HG02981 (cell line): ENCODE data around the gene CCNT2.
"Not testable (repeated sequence)": the region's sequence is repeated elsewhere in the genome, so short reads cannot be mapped to it uniquely, and the experiment has no call there.

ENCODE experiments used
- ATAC-seq: cut with Tn5 transposase; IDR thresholded peaks from one replicate; pipeline ENCODE4 v1.9.1; 2021; ENCODE audit warnings: mild to moderate bottlenecking, moderate library complexity; ENCODE audit not compliant: unreplicated experiment

CCNT2 gene

DNA sequence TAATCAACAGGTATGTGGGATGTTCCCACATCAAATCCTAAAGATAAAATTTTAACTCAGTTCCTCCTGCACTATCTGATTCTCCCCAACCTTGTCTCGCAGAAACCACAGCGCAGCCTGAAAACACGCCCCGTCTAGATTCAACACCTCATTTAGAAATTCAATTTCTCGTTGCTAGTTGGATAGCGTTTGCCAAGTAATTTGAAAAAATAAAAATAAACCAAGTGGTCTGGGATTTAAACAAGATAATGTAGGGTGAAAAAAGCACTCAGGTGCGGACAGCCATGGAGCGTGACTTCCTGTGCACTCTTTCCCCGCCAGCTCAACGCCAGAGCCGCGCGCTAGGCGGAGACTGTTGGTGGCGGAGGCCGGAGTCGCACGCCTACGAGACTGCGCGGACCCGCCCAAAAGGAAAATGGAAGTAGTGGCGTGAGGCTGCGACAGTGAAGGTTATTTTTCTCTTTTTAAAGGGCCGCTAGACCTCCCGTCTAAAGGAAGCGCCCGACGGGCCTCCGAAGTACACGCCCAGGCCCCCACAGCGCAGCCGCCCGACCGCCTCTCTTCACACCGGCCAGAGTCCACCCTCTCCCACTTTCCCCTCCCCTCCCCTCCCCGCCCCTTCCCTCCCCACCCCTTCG, 615 bp upstream of the CCNT2 start:
- ATAC-seq = peak; percentile 75

DNA sequence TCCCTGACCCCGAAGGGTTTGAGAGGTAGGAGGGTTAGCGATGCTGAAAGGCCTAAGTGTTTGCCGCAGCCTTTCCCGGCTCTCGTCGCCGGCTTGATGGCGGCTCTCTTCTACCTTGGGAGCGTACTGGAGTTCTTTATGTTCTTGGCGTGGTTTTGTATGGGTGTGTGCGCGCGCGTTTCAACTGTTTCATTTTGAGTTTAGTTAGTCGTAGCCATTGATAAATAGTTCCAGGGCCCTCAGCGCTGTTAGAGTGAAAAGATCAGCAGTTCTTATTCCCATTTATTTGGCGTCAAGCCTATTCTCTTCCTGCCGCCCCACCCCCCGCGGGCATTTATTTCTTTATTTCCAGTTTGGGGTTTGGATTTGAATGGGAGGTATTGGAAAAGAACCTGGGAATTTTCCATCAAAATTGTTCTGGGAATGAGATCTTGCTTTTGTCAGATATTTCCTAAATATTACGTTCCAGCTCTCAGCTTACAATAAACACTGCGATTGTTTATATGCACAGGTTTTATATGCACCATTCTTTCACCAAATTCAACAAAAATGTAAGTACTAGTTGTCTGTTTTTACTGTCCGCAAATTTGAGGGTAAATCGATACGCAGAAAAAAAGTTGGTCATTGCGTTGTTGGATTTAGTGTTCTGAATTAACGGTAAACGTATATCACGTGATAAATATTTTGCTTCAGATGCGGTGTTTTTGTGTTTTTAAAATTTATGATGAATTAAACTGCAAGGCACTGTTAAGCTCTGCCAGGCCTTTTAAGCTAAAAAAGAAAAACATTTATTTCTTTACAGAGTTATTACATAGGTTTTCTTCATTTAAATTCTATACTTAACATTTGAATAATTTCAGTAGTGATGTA, 954 bp downstream of the CCNT2 start:
- ATAC-seq = no peak

DNA sequence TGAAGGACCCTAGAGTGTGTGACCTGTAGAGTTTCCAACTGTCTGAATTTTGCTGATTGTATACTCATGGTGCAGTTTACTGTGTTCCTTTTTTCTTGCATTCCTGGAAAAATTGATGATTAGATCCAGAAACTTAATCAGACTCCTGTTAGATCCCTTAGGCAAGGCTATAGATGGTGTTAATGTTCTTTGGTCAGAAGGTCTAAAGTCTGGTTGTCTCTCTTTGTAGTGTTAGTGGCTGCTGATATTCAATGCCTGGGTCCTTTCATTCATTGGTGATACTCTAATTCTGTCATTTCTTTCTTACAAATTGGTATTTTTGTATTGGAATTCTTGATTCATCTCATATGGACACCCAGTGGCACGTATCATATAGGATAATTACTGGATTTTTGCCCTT, 6.3 kb downstream of the CCNT2 start:
- no peak for ATAC-seq

DNA sequence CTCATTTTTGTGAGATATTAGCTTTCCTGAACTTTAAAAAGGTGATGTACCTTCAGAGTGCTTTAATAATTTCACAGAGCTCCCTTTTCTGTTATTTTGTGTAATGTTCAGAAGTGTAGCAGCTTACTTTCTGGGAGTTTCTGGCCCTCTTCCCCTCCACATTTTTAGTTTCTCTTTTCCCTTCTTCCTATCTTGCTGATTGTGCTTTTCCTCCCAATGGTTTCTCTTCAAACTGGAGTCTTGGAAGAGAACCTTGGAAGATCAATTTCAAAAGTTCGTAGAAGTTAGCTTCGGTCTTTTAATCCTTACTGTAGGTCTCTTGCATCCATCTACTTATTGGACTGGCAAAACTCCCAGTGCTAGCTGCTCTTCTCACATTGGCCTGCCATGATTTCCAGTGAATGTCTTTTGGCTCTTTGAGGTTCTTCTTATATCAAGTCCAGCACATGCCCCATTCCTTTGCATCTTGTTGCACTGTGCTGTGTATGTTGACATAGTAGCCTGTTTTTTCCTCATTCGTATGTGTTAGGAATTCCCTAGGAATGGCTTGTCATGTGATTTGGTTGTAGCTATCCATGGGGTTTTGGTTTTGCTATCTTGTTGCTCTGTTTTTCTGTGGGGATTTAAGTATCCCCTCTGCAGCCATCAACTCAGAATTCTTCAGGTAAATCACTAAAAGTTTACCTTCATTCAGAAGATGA, 7.8 kb downstream of the CCNT2 start:
- no peak for ATAC-seq

DNA sequence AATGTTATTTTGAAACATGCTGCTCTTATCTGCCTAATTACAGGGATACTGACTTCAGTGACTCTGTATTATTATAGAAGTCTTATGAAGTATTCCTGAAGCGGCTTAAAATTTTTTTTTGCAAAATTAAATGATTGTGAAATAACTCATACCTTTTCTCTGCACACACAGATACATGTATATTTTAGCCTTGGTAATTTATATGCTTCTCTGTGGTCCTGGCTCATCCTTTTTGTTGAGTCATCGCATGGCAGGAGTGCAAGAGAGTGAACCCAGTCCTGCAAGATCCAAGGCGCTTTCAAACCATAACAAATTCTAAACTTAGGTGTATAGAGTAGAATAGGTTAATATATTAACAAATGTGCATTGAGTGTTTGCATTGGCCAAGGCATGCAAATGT, 8.6 kb downstream of the CCNT2 start:
- ATAC-seq = no peak

DNA sequence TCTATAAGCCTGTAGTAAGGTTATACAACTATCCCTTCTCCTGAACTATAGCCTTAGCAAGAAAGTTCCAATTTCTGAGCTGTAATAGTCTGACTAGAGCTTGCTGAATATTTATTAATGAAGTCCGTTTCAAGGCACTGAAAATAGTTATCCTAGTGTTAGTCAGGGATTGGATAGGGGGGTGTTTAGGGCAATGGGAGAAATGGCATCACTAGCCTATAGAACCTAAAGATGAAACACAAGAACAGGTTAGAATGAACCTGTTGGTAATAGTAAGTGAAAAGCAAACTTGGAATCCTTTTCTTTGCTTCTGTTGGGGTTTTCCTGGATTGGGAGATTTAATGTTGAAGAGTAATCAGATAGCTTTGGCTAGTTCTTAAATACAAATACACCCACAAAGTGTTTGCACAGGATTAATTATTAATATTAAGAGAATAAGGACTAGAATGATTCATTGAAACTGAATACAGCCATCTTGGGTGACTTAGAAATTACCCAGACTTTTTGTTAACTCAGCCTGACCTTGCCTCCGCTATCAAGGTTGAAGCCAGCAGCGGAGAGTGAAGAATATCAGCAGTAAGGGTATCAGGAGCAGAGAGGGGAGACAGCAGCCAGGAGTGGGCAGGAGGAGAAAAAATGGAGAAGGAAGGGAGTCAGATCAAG, 14.4 kb downstream of the CCNT2 start:
- no peak for ATAC-seq

DNA sequence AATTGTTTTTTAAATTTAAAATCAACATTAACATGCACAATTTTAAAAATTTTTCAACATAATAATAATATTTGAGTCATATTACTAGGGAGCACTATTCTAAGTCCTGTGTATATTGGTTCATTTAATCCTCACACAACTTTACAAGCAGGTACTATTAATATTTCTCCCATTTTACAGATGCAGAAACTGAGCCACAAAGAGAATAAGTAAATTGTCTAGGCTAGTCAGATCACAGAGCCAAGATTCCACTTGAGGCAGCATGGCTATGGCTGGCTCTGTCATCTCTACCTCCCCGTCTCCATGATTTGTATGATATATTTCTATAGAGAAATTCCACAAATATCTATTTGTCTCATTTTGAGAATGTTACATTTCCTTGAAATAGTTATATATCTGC, 15.1 kb downstream of the CCNT2 start:
- ATAC-seq = no peak

DNA sequence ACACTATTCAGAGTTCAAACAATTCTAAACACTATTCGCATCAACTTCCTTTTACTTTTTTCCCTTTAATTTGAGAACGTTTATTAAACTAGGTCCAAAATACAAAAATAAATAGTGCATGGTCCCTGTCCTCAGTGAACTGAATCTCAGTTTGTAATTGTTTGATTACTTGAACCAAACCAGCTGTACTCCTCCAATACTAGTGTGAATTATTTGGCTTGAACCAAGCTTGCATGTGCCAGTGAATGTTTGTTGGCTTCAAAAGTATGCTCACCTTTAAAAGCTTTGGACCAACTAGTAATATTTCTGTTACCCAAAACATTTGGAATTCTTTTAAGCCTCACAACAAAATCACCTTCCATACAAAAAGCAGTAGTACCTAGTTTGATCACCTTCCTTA, 15.5 kb downstream of the CCNT2 start:
- no peak for ATAC-seq

DNA sequence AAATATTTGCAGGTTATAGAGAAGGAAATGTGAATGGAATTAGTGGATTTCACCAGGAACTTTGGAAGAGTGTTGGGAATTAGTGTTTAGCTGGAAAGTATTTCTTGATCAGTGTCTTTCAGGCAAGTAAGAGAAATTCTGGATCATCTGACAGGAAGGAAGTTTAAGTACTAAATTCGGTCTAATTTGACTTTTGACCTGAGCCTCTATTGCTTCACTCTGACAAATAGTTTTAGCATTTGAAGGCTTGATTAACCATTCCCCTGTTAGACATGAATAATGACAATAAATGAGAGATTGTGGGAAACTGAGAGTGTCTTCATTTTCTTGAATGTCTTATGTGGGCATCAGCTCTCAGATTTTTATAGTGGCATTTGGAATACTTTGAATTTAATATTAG, 16.0 kb downstream of the CCNT2 start:
- ATAC-seq = no peak

DNA sequence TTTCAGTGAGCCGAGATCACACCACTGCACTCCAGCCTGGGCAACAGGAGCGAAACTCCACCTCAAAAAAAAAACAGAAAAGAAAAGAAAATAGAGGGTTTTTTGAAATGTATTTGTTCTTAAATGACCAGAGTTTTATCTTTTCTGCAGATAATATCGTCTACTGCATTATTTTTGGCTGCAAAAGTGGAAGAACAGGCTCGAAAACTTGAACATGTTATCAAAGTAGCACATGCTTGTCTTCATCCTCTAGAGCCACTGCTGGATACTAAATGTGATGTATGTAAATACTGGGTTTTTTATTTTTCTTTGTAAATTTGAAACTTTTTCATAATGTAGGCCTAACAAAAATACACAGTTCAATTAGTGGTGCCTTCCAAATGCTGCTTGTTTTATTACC, 18.1 kb downstream of the CCNT2 start:
- no peak for ATAC-seq

DNA sequence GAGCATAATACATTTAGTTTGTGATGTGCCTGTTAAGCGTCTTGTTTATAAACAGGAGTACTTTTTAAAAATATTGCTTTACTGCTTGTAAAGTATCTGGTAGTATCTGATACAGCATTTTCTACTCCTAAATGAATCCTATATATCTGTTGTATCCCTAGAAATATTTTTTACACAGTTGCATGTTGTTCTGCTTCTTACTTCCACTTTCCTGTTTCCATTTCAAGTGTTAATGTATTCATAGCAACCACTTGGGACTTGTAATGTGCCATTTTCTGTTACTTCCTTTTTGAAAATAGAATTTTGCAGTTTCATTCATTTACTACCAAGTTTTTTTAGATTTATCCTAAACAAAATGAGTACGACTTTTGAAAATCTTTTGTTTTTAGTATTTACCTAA, 24.9 kb downstream of the CCNT2 start:
- ATAC-seq = peak; percentile 84

DNA sequence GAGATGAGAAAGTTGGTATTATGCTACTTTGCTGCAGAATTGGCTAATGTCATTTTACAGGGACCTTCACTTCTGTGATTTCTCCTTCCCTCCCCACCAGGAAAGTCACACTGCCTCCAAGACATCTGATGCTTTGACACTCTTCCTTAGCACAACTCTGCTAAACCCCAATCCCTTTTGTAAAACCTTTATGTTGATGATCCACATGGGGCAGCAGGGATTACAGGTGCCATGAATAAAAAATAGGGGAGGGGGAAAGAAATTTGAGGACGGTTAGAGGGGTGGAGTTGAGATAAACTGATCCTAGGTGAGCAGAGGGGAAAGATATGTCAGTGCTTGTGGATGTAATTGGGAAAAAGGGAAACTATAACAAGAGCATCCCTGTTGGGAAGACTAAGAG, 26.4 kb downstream of the CCNT2 start:
- no peak for ATAC-seq

DNA sequence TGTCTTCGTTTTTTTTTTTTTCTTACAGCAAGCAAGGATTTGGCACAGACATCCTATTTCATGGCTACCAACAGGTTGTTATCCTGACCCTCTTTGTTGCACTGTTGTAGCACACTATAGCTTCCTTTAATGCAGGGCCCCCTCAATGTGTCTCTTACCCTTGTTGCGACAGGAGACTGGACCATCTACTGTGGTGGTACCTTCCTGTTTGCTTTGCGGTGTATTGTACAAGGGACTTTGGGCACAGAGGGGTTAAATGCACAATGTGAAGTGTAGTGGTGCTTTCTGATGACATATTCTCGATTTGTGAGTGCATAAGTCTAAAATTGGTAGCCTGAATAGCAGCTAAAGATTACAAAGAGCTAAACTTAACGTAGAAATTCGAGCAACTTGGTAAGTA, 27.5 kb downstream of the CCNT2 start:
- ATAC-seq = no peak

DNA sequence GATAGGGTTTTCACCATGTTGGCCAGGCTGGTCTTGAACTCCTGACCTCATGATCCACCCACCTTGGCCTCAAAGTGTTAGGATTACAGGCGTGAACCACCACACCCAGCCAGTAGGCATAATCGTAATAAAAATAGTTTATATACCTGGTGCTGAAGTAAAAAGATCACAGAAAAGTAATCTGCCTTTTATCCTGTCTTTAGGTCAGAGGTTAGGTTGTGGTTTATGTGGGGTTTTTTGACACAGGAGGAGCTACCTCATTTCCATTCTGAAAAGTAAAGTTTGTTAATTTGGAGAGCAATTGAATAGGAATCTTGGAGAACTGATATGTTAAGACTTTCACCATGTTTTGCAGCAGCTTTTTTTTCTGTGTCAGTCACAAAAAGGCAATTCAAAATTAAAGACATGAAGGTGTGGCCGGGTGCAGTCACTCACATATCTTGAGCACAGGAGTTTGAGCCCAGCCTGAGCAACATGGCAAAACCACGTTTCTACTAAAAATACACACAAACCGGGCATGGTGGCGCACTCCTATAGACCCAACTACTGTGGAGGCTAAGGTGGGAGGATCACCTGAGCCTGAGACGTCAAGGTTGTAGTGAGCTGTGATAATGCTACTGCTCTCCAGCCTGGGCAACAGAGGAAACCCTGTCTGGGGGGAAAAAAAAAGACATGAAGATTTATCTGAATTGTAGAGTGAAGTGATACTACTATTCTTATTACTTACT, 31.5 kb downstream of the CCNT2 start:
- ATAC-seq = no peak

DNA sequence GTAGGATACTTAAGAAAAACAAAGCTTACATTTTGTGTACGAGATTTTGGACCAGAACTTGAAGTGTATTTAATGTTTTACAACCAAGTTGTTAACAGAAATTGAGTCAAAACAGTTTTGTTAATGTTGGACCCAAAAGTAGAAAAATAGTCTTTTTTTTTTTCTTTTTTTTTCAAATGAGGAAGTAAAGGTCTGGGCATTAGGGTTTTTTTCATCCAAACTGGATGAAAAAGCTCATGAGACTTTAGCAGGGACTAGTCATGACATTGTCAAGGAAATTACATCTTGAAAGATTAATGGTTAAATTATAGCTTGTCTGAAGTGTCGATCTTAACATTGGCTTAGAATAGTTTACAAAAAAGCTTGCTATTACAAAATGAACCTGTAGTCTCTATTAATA, 32.3 kb downstream of the CCNT2 start:
- no peak for ATAC-seq

DNA sequence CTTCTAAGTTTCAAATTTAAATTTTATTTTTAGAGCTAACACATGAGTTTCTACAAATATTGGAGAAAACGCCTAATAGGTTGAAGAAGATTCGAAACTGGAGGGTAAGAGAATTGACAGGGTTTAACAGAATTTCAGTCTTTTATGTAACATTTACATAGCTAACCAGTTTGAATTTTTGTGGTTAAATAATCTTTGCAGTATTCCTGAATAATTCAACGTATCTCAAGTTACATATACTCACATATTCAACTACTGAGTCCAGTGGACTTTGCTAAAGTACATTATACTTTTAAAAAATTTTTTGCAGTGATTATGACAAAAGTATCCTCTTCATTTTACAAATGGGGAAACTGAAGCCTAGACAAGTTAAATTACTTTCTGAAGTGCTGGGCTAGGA, 34.0 kb downstream of the CCNT2 start:
- ATAC-seq = no peak

DNA sequence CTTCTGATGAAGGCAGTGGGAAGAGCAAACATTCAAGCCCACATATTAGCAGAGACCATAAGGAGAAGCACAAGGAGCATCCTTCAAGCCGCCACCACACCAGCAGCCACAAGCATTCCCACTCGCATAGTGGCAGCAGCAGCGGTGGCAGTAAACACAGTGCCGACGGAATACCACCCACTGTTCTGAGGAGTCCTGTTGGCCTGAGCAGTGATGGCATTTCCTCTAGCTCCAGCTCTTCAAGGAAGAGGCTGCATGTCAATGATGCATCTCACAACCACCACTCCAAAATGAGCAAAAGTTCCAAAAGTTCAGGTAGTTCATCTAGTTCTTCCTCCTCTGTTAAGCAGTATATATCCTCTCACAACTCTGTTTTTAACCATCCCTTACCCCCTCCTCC, 35.4 kb downstream of the CCNT2 start:
- no peak for ATAC-seq

DNA sequence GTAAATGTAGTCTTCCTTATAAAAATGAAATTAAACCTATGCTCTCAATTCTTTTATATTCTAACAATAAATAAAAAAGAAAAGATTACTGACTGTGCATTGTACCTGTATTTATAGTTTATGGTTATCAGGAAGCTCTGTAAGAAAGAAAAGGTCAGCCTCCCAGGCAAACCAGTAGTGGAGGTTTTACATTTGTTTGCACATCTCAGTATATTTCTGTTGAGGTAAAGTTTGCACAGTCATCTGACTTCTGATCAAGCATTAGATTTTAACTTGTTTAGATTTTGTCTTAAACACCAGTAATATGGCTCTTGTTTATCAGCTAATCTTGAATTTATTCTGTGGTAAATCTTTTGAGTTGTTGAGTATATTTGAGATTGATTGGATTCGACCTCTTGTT, 37.1 kb downstream of the CCNT2 start:
- ATAC-seq = no peak

DNA sequence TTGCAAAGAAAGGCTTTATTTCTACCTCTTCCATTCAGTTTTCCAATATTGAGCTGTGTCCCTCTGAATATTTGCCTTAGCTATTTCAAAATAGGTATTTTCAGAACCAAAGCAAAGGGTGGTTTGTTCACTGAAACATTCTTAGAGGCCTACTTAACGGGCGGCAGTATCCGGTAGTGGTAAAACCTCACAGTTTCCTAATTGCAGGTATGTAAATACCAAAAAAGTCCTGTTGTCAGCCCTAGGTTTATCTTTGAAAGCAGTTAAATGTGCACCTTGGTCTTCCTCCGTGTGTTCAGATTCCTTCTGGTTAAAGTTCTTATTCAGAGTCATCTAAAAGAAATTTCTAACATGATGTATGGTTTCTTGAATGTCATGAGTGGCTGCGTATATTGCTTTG, 38.9 kb downstream of the CCNT2 start:
- ATAC-seq = no peak

DNA sequence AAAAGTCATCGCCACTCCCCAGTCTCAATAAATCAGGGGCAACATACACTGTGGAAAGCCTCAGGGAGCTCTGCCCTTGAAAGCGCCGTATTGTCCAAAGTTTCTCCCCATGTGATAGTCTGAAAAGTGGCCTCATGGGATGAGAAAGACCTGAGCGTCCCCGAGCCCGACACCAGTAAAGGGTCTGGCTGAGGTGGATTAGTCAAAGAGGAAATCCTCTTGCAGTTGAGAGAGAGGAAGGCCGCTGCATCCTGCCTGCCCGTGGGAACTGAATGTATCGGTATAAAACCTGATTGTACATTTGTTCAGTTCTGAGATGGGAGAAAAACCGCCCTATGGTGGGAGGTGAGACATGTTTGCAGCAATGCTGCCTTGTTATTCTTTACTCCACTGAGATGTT, 48.5 kb downstream of the CCNT2 start:
- ATAC-seq = not testable (repeated sequence)
